DND-41 (cell line): Measurements from ENCODE around the gene NAPB.

Experiments
- CTCF ChIP-seq: IDR thresholded peaks from 2 replicates; pipeline ENCODE4 v1.5.1; 2012; ENCODE audit warnings: borderline replicate concordance, low read length, moderate library complexity, mild to moderate bottlenecking; ENCODE audit not compliant: poor library complexity, severe bottlenecking; ENCODE audit errors: extremely low read depth
- EZH2 ChIP-seq: IDR thresholded peaks from 3 replicates; pipeline ENCODE4 v1.6.1; 2012; ENCODE audit warnings: borderline replicate concordance, low read depth, mild to moderate bottlenecking, moderate library complexity, low read length, inconsistent platforms; ENCODE audit not compliant: severe bottlenecking

DNA sequence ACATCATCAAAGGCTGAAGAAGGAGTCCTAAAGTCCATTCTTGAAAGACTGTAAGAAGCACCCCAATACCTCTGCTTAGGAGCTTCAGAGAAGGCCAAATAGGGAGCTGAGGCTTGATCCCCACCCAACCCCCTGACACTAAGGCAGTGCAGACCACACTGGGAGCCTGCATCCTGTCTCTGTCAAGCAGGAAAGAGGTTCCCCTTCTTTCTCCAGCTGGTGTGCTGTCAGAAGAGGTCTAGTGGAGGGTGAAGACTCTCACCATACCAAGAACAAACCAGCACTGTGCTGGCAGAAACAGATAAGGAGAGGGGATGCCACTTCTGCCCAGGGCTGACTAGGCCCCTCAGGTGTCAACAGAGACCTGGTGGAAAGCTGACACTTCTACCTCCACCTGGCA is 39.4 kb downstream of the NAPB start:
- no peak for TF ChIP-seq CTCF
- no peak for TF ChIP-seq EZH2
